Peyer's patch (tissue), 4 donors: ENCODE data around the gene ADAM23. TPM values are rescaled to one million over a fixed set of nuclear protein-coding genes. Genes with fewer than 3 reads are reported as not detected.

ENCODE experiments used
- DNase-seq, 3 donors: peaks; one replicate each; pipeline ENCODE4 v3.0.0-alpha.2; 2017 to 2019
- H3K27ac ChIP-seq, 4 donors: fragments of 200-600 bp; sonication (generic); one replicate each; pipeline ENCODE4 v1.5.1; 2016 to 2019
- H3K27me3 ChIP-seq, 2 donors: fragments of 200-600 bp; sonication (generic); one replicate each; pipeline ENCODE4 v1.5.1; 2019
- H3K36me3 ChIP-seq, 3 donors: fragments of 200-600 bp; sonication (generic); one replicate each; pipeline ENCODE4 v1.5.1; 2016 to 2019
- H3K4me1 ChIP-seq, 4 donors: fragments of 200-600 bp; sonication (generic); one replicate each; pipeline ENCODE4 v1.5.1; 2016 to 2019
- H3K4me3 ChIP-seq, 4 donors: fragments of 200-600 bp; sonication (generic); 1 replicate in 3 of 4; 2 replicates in 1 of 4; pipeline ENCODE4 v1.5.1; 2016 to 2019; ENCODE audit warnings: mild to moderate bottlenecking in 1 of 4
- H3K9me3 ChIP-seq, 4 donors: fragments of 200-600 bp; sonication (generic); one replicate each; pipeline ENCODE4 v1.5.1; 2016 to 2019; ENCODE audit warnings: mild to moderate bottlenecking in 1 of 4
- CTCF ChIP-seq, 6 experiments: fragments of 450-650 bp in 4 of 6; fragments of 200-600 bp in 2 of 6; sonication (generic) in 1 of 6; IDR thresholded peaks; one replicate each; pipeline ENCODE4 v1.5.1; 2017 to 2019; ENCODE audit warnings: antibody characterized with exemption in 6 of 6, mild to moderate bottlenecking in 3 of 6, moderate library complexity in 1 of 6
- POLR2A ChIP-seq, 2 donors: fragments of 450-650 bp; IDR thresholded peaks; one replicate each; pipeline ENCODE4 v1.5.1; 2017; ENCODE audit warnings: antibody characterized with exemption in 2 of 2, mild to moderate bottlenecking in 2 of 2, moderate library complexity in 2 of 2
- total RNA-seq, 4 donors: library from RNA; depleted of rRNA; stranded (reverse); fragments of >200 nt; gene quantifications; one replicate each; pipeline ENCODE4 v1.1.0, GENCODE V29; 2016

The ADAM23 gene
- total RNA-seq, 4 donors from 2014 or later: 0.47 to 2.5 (median 1.4) TPM

- H3K4me3 ChIP-seq: no peak overlapping the region
- no peak overlapping the region for H3K27ac ChIP-seq
- H3K9me3 ChIP-seq: no peaks in the 10 kb centered on the region
- DNase-seq: no peak
- no peaks in the 10 kb centered on the region for H3K4me1 ChIP-seq
- no peaks in the 10 kb centered on the region for H3K27me3 ChIP-seq
- no peaks in the 10 kb centered on the region for H3K36me3 ChIP-seq
- no peak for TF ChIP-seq POLR2A (IDR thresholded peaks at IDR 0.05)
- no peak for TF ChIP-seq CTCF (IDR thresholded peaks at IDR 0.05)
Measured at GRCh38 chr2:206462240-206462854, 19.0 kb downstream of the ADAM23 start.

DNA sequence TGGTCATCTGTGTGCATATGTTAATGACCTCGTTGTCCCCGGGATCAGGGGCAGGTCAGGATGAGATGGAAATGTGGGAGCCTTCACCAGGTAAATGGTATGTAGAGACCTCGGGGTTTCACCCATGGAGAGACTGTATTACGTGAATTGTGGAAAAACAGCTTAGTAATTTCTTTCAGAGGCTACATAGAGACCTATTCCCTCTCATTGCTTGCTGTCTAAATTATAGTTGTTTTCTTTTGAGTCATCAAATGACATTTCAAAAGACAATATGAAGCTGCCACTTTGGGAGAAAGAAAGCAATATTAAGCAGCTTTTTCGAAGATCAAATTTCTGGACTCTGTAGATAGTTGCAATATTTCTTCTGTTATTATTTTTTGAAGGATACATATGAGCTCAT is 20.4 kb downstream of the ADAM23 start:
- H3K4me1 ChIP-seq: no peaks in the 10 kb centered on the region
- H3K36me3 ChIP-seq: no peaks in the 10 kb centered on the region
- H3K27ac ChIP-seq: no peak overlapping the region
- no peak for DNase-seq
- H3K9me3 ChIP-seq: no peaks in the 10 kb centered on the region
- no peak overlapping the region for H3K4me3 ChIP-seq
- H3K27me3 ChIP-seq: no peaks in the 10 kb centered on the region
- no peak for TF ChIP-seq CTCF (IDR thresholded peaks at IDR 0.05)
- TF ChIP-seq POLR2A (IDR thresholded peaks at IDR 0.05): no peak

DNA sequence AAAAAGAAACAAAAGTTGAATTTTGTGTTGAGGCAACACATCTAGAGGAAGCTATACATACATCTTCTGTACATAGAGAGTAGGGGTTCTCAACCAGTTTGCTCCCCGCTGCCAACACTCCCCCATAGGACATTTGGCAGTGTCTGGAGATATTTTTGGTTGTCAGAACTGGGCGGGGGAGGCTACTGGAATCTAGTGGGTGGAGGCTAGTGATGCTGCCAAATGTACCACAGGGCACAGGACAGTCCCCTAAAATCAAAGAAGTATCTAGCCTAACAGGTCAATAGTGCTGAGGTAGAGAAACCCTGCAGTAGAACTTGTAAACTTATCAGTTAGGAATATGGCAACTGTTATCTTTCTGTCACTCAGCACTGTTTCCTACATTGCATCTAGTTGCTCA is 21.3 kb downstream of the ADAM23 start:
- no peak for DNase-seq
- H3K27ac ChIP-seq: no peak overlapping the region

GRCh38 chr2:206471524-206472062 is 28.3 kb downstream of the ADAM23 start:
- H3K27me3 ChIP-seq: no peaks in the 10 kb centered on the region
- no peak for DNase-seq
- TF ChIP-seq CTCF (IDR thresholded peaks at IDR 0.05) (no peak), POLR2A (IDR thresholded peaks at IDR 0.05) (no peak)
- H3K27ac ChIP-seq: no peak overlapping the region
- H3K4me3 ChIP-seq: no peak overlapping the region
- H3K4me1 ChIP-seq: no peaks in the 10 kb centered on the region
- no peaks in the 10 kb centered on the region for H3K36me3 ChIP-seq
- no peaks in the 10 kb centered on the region for H3K9me3 ChIP-seq

More for the DNA sequence above, 21.3 kb downstream of the ADAM23 start:
- H3K27me3 ChIP-seq: no peaks in the 10 kb centered on the region
- H3K4me3 ChIP-seq: no peak overlapping the region
- H3K36me3 ChIP-seq: no peaks in the 10 kb centered on the region
- TF ChIP-seq POLR2A (IDR thresholded peaks at IDR 0.05): no peak
- no peak for TF ChIP-seq CTCF (IDR thresholded peaks at IDR 0.05)
- H3K9me3 ChIP-seq: no peaks in the 10 kb centered on the region
- no peaks in the 10 kb centered on the region for H3K4me1 ChIP-seq

DNA sequence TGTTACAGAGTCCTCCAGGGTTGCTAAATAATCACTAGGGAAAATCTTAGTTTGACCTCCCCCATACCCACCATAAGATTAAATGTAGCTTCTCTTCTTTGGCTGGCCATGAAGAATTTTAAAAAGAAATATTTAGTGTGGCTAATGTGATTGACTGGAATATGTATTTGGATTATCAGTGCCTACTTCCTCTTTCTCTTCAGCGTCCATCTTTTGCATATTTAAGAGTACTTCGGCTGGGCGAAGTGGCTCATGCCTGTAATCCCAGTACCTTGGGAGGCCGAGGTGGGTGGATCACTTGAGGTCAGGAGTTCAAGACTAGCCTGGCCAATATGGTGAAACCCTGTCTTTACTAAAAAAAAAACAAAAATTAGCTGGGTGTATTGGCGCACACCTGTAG is 28.8 kb downstream of the ADAM23 start:
- H3K27me3 ChIP-seq: no peaks in the 10 kb centered on the region
- no peak overlapping the region for H3K27ac ChIP-seq
- DNase-seq: no peak
- H3K4me3 ChIP-seq: no peak overlapping the region
- TF ChIP-seq POLR2A (IDR thresholded peaks at IDR 0.05) (no peak), CTCF (IDR thresholded peaks at IDR 0.05) (no peak)
- H3K36me3 ChIP-seq: no peaks in the 10 kb centered on the region
- H3K4me1 ChIP-seq: no peaks in the 10 kb centered on the region
- H3K9me3 ChIP-seq: no peaks in the 10 kb centered on the region
